CD14-positive monocyte (primary cell): Measurements from ENCODE around the gene MUC5B. TPM values are rescaled to one million over a fixed set of nuclear protein-coding genes. Genes with fewer than 3 reads are reported as not detected.

ENCODE experiments used
- DNase-seq, 3 donors: peaks; one replicate each; pipeline ENCODE4 v3.0.0-alpha.2; 2011 to 2022
- H2AFZ ChIP-seq: 2 replicates; pipeline ENCODE4 v1.6.0; 2012; ENCODE audit warnings: mild to moderate bottlenecking, low read depth, low read length, inconsistent platforms; ENCODE audit not compliant: insufficient read depth, poor library complexity, severe bottlenecking
- H3K27ac ChIP-seq, 2 donors: 1 replicate in 1 of 2; 2 replicates in 1 of 2; pipeline ENCODE4 v1.5.1; 2012 to 2013; ENCODE audit warnings: low read length in 2 of 2, control low read depth in 1 of 2, inconsistent platforms in 1 of 2, low read depth in 1 of 2, mild to moderate bottlenecking in 1 of 2
- H3K27me3 ChIP-seq, 2 donors: one replicate each; pipeline versions ENCODE4 v1.6.0 to v1.6.1; 2011 to 2013; ENCODE audit warnings: low read length in 2 of 2; ENCODE audit not compliant: control insufficient read depth in 2 of 2, insufficient read depth in 2 of 2
- H3K36me3 ChIP-seq, 2 donors: replicated peaks in 1 of 2; 1 replicate in 1 of 2; 2 replicates in 1 of 2; pipeline versions ENCODE4 v1.5.1 to v1.6.1; 2012 to 2013; ENCODE audit warnings: low read length in 2 of 2, control low read depth in 1 of 2, inconsistent platforms in 1 of 2, mild to moderate bottlenecking in 1 of 2; ENCODE audit not compliant: insufficient read depth in 2 of 2, control insufficient read depth in 1 of 2
- H3K4me1 ChIP-seq, 2 donors: 1 replicate in 1 of 2; 2 replicates in 1 of 2; pipeline versions ENCODE4 v1.5.1 to v1.6.1; 2012 to 2013; ENCODE audit warnings: low read length in 2 of 2, control low read depth in 1 of 2, inconsistent platforms in 1 of 2, mild to moderate bottlenecking in 1 of 2, moderate library complexity in 1 of 2; ENCODE audit not compliant: insufficient read depth in 2 of 2, control insufficient read depth in 1 of 2
- H3K4me2 ChIP-seq: replicated peaks from 2 replicates; pipeline ENCODE3; 2012; ENCODE audit warnings: low read length, moderate library complexity, mild to moderate bottlenecking; ENCODE audit not compliant: poor library complexity, severe bottlenecking; ENCODE audit errors: extremely low read depth
- H3K4me3 ChIP-seq, 3 experiments: fragments of 200-600 bp in 1 of 3; sonication (generic) in 1 of 3; replicated peaks in 1 of 3; 1 replicate in 2 of 3; 2 replicates in 1 of 3; pipeline ENCODE4 v1.5.1; 2011 to 2013; ENCODE audit warnings: low read length in 3 of 3, mild to moderate bottlenecking in 3 of 3, control low read depth in 2 of 3, low read depth in 2 of 3, inconsistent platforms in 1 of 3, moderate library complexity in 1 of 3
- H3K79me2 ChIP-seq: 2 replicates; pipeline ENCODE4 v1.6.0; 2012; ENCODE audit warnings: mild to moderate bottlenecking, control low read depth, inconsistent platforms, low read length, moderate library complexity; ENCODE audit not compliant: insufficient read depth
- H3K9ac ChIP-seq: 2 replicates; pipeline ENCODE4 v1.6.0; 2017; ENCODE audit warnings: low read length, mild to moderate bottlenecking; ENCODE audit not compliant: insufficient read depth, poor library complexity, severe bottlenecking
- H3K9me3 ChIP-seq, 2 donors: replicated peaks in 1 of 2; 1 replicate in 1 of 2; 2 replicates in 1 of 2; pipeline versions ENCODE4 v1.5.1 to v1.6.1; 2012 to 2013; ENCODE audit warnings: low read length in 2 of 2, control low read depth in 1 of 2; ENCODE audit not compliant: control insufficient read depth in 1 of 2, insufficient read depth in 1 of 2
- H4K20me1 ChIP-seq: 2 replicates; pipeline ENCODE4 v1.6.0; 2012; ENCODE audit warnings: mild to moderate bottlenecking, low read length, control low read depth, moderate library complexity; ENCODE audit not compliant: insufficient read depth
- H3K27ac Mint-ChIP-seq, 7 donors: one replicate each; pipeline ENCODE4 v1.8.0; 2020; ENCODE audit warnings: mild to moderate bottlenecking in 7 of 7, mixed read lengths in 7 of 7, moderate library complexity in 6 of 7, inconsistent platforms in 2 of 7
- H3K27me3 Mint-ChIP-seq, 3 donors: one replicate each; pipeline ENCODE4 v1.8.0; 2021 to 2022; ENCODE audit warnings: low read depth in 3 of 3, mild to moderate bottlenecking in 3 of 3, mixed read lengths in 3 of 3, moderate library complexity in 3 of 3, inconsistent platforms in 1 of 3
- H3K36me3 Mint-ChIP-seq, 2 donors: one replicate each; pipeline ENCODE4 v1.8.0; 2020; ENCODE audit warnings: mixed read lengths in 2 of 2, inconsistent platforms in 1 of 2, mild to moderate bottlenecking in 1 of 2
- H3K4me1 Mint-ChIP-seq: one replicate; pipeline ENCODE4 v1.8.0; 2020; ENCODE audit warnings: mild to moderate bottlenecking, mixed read lengths
- H3K4me3 Mint-ChIP-seq, 2 donors: one replicate each; pipeline ENCODE4 v1.8.0; 2020; ENCODE audit warnings: mild to moderate bottlenecking in 2 of 2, mixed read lengths in 2 of 2, moderate library complexity in 1 of 2
- H3K9me3 Mint-ChIP-seq, 7 donors: one replicate each; pipeline ENCODE4 v1.8.0; 2020 to 2022; ENCODE audit warnings: mixed read lengths in 7 of 7, mild to moderate bottlenecking in 6 of 7, moderate library complexity in 6 of 7, inconsistent platforms in 2 of 7
- CTCF ChIP-seq: fragments of 200-600 bp; IDR thresholded peaks from one replicate; pipeline ENCODE4 v1.8.0; 2022; ENCODE audit warnings: antibody characterized with exemption, mild to moderate bottlenecking
- WGBS: methylation state at CpG from one replicate; pipeline ENCODE4 v1.1.5; 2013; ENCODE audit warnings: missing lambda C conversion rate; ENCODE audit not compliant: insufficient coverage; 5-methylcytosine and 5-hydroxymethylcytosine counted together
- intact Hi-C, 2 donors: fragments of 100-400 bp; cut with micrococcal nuclease; formaldehyde crosslinking; loops; one replicate each; pipeline versions ENCODE4 v1.15.0 to v1.15.1; 2023
- polyA plus RNA-seq, 3 donors: library from polyadenylated mRNA; depleted of rRNA in 1 of 3; unstranded in 2 of 3; stranded (reverse) in 1 of 3; fragments of 300-500 nt in 2 of 3; fragments of >200 nt in 1 of 3; fragmentation: Illumina TruSeq in 2 of 3; gene quantifications; 1 replicate in 2 of 3; 2 replicates in 1 of 3; pipeline ENCODE4 v1.2.3, GENCODE V29; 2012 to 2021

Gene MUC5B
- polyA plus RNA-seq, 3 donors = not detected

GRCh38 chr11:1218788-1219445 lies 3.9 kb upstream of the MUC5B start:
- Mint-ChIP-seq H3K36me3 (no peaks in the 10 kb centered on the region), H3K9me3 (peaks cover 0 to 4% (median 1%) of the 10 kb centered on the region in 7 donors), H3K4me1 (no peaks in the 10 kb centered on the region), H3K27me3 (peaks cover 1 to 14% (median 12%) of the 10 kb centered on the region in 3 donors), H3K4me3 (no peak overlapping the region), H3K27ac (no peak overlapping the region)
- Histone ChIP-seq H3K9me3 (no peaks in the 10 kb centered on the region), H3K36me3 (no peaks in the 10 kb centered on the region), H3K4me2 (no peak overlapping the region), H4K20me1 (no peaks in the 10 kb centered on the region), H3K4me3 (no peak overlapping the region), H3K9ac (no peak overlapping the region), H3K27ac (no peak overlapping the region), H3K79me2 (no peaks in the 10 kb centered on the region), H2AFZ (no peak overlapping the region), H3K27me3 (no peaks in the 10 kb centered on the region), H3K4me1 (no peaks in the 10 kb centered on the region)
- no peak for TF ChIP-seq CTCF
- no peak for DNase-seq
- WGBS = 87% methylated on average over 12 of the region's 16 CpGs
- intact Hi-C loops = no loop called here

DNA sequence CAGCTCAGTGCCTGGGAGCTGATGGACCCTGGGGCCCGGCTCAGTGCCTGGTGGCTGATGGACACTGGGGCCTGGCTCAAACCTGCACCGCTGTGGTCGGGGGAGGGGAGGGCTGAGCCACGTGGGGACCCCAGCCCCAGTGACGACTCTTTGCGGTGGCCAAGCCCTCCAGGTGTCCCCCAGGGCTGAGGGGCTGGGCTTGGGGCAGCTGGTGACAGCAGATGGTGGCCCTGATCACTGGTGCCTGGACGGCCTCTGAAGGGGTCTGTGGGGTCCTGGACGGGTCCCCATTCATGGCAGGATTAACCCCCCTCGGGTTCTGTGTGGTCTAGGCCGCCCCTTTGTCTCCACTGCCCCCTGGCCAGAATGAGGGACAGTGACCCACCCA lies 3.4 kb upstream of the MUC5B start:
- no peaks in the 10 kb centered on the region for H4K20me1 ChIP-seq
- WGBS = 77% methylated on average over 10 of the region's 10 CpGs
- intact Hi-C loops = no loop called here
- no peaks in the 10 kb centered on the region for H3K27me3 ChIP-seq
- H3K9ac ChIP-seq = no peak overlapping the region
- H3K9me3 ChIP-seq = no peaks in the 10 kb centered on the region
- no peaks in the 10 kb centered on the region for H3K4me1 Mint-ChIP-seq
- H3K79me2 ChIP-seq = no peaks in the 10 kb centered on the region
- H3K4me3 Mint-ChIP-seq = no peak overlapping the region
- no peaks in the 10 kb centered on the region for H3K4me1 ChIP-seq
- H3K27ac ChIP-seq = no peak overlapping the region
- H2AFZ ChIP-seq = no peak overlapping the region
- no peaks in the 10 kb centered on the region for H3K36me3 ChIP-seq
- peaks cover 0 to 3% (median 1%) of the 10 kb centered on the region in 7 donors for H3K9me3 Mint-ChIP-seq
- peaks cover 1 to 10% (median 10%) of the 10 kb centered on the region in 3 donors for H3K27me3 Mint-ChIP-seq
- DNase-seq = no peak
- H3K4me3 ChIP-seq = no peak overlapping the region
- H3K36me3 Mint-ChIP-seq = no peaks in the 10 kb centered on the region
- no peak overlapping the region for H3K4me2 ChIP-seq
- TF ChIP-seq CTCF = no peak
- no peak overlapping the region for H3K27ac Mint-ChIP-seq
